DOHH2 (cell line): ENCODE data around the gene RAD51B.

ENCODE experiments used
- H3F3A ChIP-seq: fragments of 200-600 bp; sonication (generic), shearing (Covaris generic); 2 replicates; pipeline ENCODE4 v1.6.0; 2016; ENCODE audit warnings: antibody characterized with exemption, mild to moderate bottlenecking; ENCODE audit not compliant: control insufficient read depth, insufficient read depth
- H3K27ac ChIP-seq: fragments of 200-600 bp; sonication (generic); 2 replicates; pipeline ENCODE4 v1.5.1; 2014; ENCODE audit warnings: low read depth, mild to moderate bottlenecking, low read length, moderate library complexity
- H3K27me3 ChIP-seq: fragments of 200-600 bp; sonication (generic); 2 replicates; pipeline ENCODE4 v1.6.1; 2014; ENCODE audit warnings: mild to moderate bottlenecking, low read length, mixed read lengths; ENCODE audit not compliant: control insufficient read depth
- H3K36me3 ChIP-seq: fragments of 200-600 bp; sonication (generic); 2 replicates; pipeline ENCODE4 v1.6.1; 2014; ENCODE audit warnings: mild to moderate bottlenecking, low read length, moderate library complexity, mixed read lengths; ENCODE audit not compliant: control insufficient read depth
- H3K4me1 ChIP-seq: fragments of 200-600 bp; sonication (generic); 2 replicates; pipeline ENCODE4 v1.6.1; 2014; ENCODE audit warnings: mild to moderate bottlenecking, low read length, mixed read lengths; ENCODE audit not compliant: control insufficient read depth
- H3K4me2 ChIP-seq: fragments of 200-600 bp; sonication (generic); 2 replicates; pipeline ENCODE4 v1.6.0; 2014; ENCODE audit warnings: mild to moderate bottlenecking, low read length, moderate library complexity
- H3K4me3 ChIP-seq: fragments of 200-600 bp; sonication (generic); 2 replicates; pipeline ENCODE4 v1.5.1; 2014; ENCODE audit warnings: mild to moderate bottlenecking, low read length, mixed read lengths
- H3K79me2 ChIP-seq: fragments of 200-600 bp; sonication (generic); 2 replicates; pipeline ENCODE4 v1.6.1; 2014; ENCODE audit warnings: mild to moderate bottlenecking, low read length, mixed read lengths; ENCODE audit not compliant: control insufficient read depth
- H3K9me2 ChIP-seq: fragments of 200-600 bp; sonication (generic); replicated peaks from 2 replicates; pipeline ENCODE4 v1.6.1; 2014; ENCODE audit warnings: mild to moderate bottlenecking, low read length, mixed read lengths; ENCODE audit not compliant: control insufficient read depth
- H3K9me3 ChIP-seq: fragments of 200-600 bp; sonication (generic); 2 replicates; pipeline ENCODE4 v1.6.1; 2014; ENCODE audit warnings: antibody characterized with exemption, low read length, mixed read lengths; ENCODE audit not compliant: control insufficient read depth, insufficient read depth
- H4K20me1 ChIP-seq: fragments of 200-600 bp; sonication (generic); 2 replicates; pipeline ENCODE4 v1.6.0; 2014; ENCODE audit warnings: low read depth, mild to moderate bottlenecking, antibody characterized with exemption, low read length, moderate library complexity; ENCODE audit not compliant: control insufficient read depth, insufficient read depth
- EZH2phosphoT487 ChIP-seq: fragments of 200-600 bp; sonication (generic); IDR thresholded peaks from 2 replicates; pipeline ENCODE4 v1.6.1; 2017; ENCODE audit warnings: borderline replicate concordance, mild to moderate bottlenecking, antibody characterized with exemption, low read length, moderate library complexity, mixed read lengths
- TF ChIP-seq, protein P1 (sequence below): fragments of 200-600 bp; sonication (generic); IDR thresholded peaks from one replicate; pipeline ENCODE4 v1.5.1; 2014; ENCODE audit warnings: antibody characterized with exemption, mild to moderate bottlenecking, low read depth, low read length; ENCODE audit not compliant: poor library complexity, severe bottlenecking

RAD51B gene

GRCh38 chr14:68463705-68464374 lies 644.3 kb downstream of the RAD51B start:
- no peak overlapping the region for H3K4me3 ChIP-seq
- H3K36me3 ChIP-seq, result no peaks in the 10 kb centered on the region
- H3K4me2 ChIP-seq, result no peak overlapping the region
- H3F3A ChIP-seq, result no peaks in the 10 kb centered on the region
- TF ChIP-seq, protein P1, sequence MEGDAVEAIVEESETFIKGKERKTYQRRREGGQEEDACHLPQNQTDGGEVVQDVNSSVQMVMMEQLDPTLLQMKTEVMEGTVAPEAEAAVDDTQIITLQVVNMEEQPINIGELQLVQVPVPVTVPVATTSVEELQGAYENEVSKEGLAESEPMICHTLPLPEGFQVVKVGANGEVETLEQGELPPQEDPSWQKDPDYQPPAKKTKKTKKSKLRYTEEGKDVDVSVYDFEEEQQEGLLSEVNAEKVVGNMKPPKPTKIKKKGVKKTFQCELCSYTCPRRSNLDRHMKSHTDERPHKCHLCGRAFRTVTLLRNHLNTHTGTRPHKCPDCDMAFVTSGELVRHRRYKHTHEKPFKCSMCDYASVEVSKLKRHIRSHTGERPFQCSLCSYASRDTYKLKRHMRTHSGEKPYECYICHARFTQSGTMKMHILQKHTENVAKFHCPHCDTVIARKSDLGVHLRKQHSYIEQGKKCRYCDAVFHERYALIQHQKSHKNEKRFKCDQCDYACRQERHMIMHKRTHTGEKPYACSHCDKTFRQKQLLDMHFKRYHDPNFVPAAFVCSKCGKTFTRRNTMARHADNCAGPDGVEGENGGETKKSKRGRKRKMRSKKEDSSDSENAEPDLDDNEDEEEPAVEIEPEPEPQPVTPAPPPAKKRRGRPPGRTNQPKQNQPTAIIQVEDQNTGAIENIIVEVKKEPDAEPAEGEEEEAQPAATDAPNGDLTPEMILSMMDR, result no peak
- no peak for TF ChIP-seq EZH2phosphoT487
- H3K4me1 ChIP-seq, result 0 out of 2 replicates have a peak, but pooled peaks cover 3% of the 10 kb centered on the region
- no peaks in the 10 kb centered on the region for H3K9me2 ChIP-seq
- H3K79me2 ChIP-seq, result no peaks in the 10 kb centered on the region
- no peaks in the 10 kb centered on the region for H3K9me3 ChIP-seq
- no peaks in the 10 kb centered on the region for H4K20me1 ChIP-seq
- H3K27me3 ChIP-seq, result no peaks in the 10 kb centered on the region
- H3K27ac ChIP-seq, result no peak overlapping the region

DNA sequence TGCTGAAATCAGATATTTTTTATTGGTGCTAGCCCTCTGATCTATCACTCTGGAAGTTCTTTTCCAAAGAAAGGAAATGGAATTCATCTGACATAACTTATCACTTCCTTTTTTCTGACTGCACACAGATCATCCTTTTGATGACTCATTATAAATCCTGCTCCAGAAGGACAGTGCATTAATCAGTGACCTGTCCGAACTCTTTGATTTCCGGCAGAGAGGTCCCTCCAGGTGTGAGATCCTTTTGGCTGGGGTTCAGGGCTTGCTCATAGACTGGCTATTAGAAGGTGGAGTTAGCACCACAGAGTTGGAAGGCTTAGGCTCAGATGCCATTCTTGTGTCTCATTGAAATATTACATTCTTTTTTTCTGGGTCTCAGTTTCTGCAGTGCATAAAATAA lies 645.1 kb downstream of the RAD51B start:
- H3K4me2 ChIP-seq, result no peak overlapping the region
- H4K20me1 ChIP-seq, result no peaks in the 10 kb centered on the region
- H3K4me3 ChIP-seq, result no peak overlapping the region
- 0 out of 2 replicates have a peak, but pooled peaks cover 3% of the 10 kb centered on the region for H3K4me1 ChIP-seq
- H3K27ac ChIP-seq, result no peak overlapping the region
- no peaks in the 10 kb centered on the region for H3F3A ChIP-seq
- H3K27me3 ChIP-seq, result no peaks in the 10 kb centered on the region
- no peaks in the 10 kb centered on the region for H3K9me2 ChIP-seq
- H3K79me2 ChIP-seq, result no peaks in the 10 kb centered on the region
- no peak for TF ChIP-seq EZH2phosphoT487
- TF ChIP-seq, protein P1, result no peak
- no peaks in the 10 kb centered on the region for H3K9me3 ChIP-seq
- no peaks in the 10 kb centered on the region for H3K36me3 ChIP-seq

DNA sequence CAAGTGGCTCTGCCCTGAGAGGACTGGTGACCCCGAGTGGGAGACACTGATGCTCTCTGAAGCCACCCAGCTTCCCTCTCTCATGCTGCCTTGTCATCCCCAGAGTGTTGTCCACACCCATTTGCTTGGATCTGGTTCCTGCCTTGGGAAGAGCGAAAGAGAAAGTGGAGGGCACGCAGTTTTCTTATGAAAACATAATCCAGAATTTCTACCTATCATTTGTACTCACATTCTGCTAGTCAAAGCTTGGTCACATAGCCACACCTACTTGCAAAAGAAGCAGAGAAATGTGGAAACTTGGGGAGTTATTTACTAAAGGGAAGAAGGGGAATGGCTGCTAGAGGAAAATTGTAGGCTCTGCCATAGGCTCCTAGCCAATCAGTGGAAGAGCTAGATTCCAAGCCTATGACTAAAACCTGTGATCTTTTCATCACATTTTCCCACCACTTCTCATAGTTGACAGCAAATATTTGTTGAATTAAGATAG lies 647.0 kb downstream of the RAD51B start:
- Histone ChIP-seq H3K4me1 (peaks cover 14% of the 10 kb centered on the region), H3F3A (no peaks in the 10 kb centered on the region), H3K9me3 (no peaks in the 10 kb centered on the region), H3K27me3 (no peaks in the 10 kb centered on the region), H3K4me3 (no peak overlapping the region), H4K20me1 (no peaks in the 10 kb centered on the region), H3K36me3 (no peaks in the 10 kb centered on the region), H3K4me2 (no peak overlapping the region), H3K79me2 (no peaks in the 10 kb centered on the region), H3K27ac (no peak overlapping the region), H3K9me2 (no peaks in the 10 kb centered on the region)
- TF ChIP-seq, protein P1, result no peak
- TF ChIP-seq EZH2phosphoT487, result no peak
